ENCODE data around the gene ETV3L.

Gene ETV3L

GRCh38 chr1:157115429-157115838 is 15.8 kb upstream of the ETV3L start:
- DNase-seq (ENCODE audit: low read depth, low spot score), result no peak
- Histone ChIP-seq H3K4me1 (ENCODE audit: insufficient read depth, insufficient read length) (peaks cover 47% of the 10 kb centered on the region), H3K36me3 (ENCODE audit: insufficient read depth, insufficient read length, low read length) (no peaks in the 10 kb centered on the region), H3K9ac (ENCODE audit: insufficient read length, low read depth) (no peak overlapping the region), H3K4me3 (ENCODE audit: insufficient read length, low read depth) (no peak overlapping the region), H3K9me3 (ENCODE audit: insufficient read depth, low read length) (no peaks in the 10 kb centered on the region), H3K27me3 (ENCODE audit: insufficient read depth, insufficient read length) (no peaks in the 10 kb centered on the region)
- no peak for TF ChIP-seq SUZ12 (IDR thresholded peaks at IDR 0.05; ENCODE audit: extremely low read depth, insufficient read depth, insufficient read length)
- TF ChIP-seq YY1 (IDR thresholded peaks at IDR 0.05; ENCODE audit: insufficient read depth, insufficient read length), result no peak
- no peak for TF ChIP-seq ZNF274 (IDR thresholded peaks at IDR 0.05; ENCODE audit: low read depth, low read length)

- no peaks in the 10 kb centered on the region for H3K36me3 ChIP-seq (ENCODE audit: insufficient read depth, insufficient read length, low read length)
- H3K27me3 ChIP-seq (ENCODE audit: insufficient read depth, insufficient read length), result no peaks in the 10 kb centered on the region
- peaks cover 47% of the 10 kb centered on the region for H3K4me1 ChIP-seq (ENCODE audit: insufficient read depth, insufficient read length)
- peak overlapping the region; percentile 18 for H3K9ac ChIP-seq (ENCODE audit: insufficient read length, low read depth)
- TF ChIP-seq ZNF274 (IDR thresholded peaks at IDR 0.05; ENCODE audit: low read depth, low read length) (no peak), SUZ12 (IDR thresholded peaks at IDR 0.05; ENCODE audit: extremely low read depth, insufficient read depth, insufficient read length) (no peak), YY1 (IDR thresholded peaks at IDR 0.05; ENCODE audit: insufficient read depth, insufficient read length) (no peak)
- H3K9me3 ChIP-seq (ENCODE audit: insufficient read depth, low read length), result no peaks in the 10 kb centered on the region
- no peak overlapping the region for H3K4me3 ChIP-seq (ENCODE audit: insufficient read length, low read depth)
- DNase-seq (ENCODE audit: low read depth, low spot score), result no peak
Measured at GRCh38 chr1:157114183-157115121, 14.8 kb upstream of the ETV3L start.

DNA sequence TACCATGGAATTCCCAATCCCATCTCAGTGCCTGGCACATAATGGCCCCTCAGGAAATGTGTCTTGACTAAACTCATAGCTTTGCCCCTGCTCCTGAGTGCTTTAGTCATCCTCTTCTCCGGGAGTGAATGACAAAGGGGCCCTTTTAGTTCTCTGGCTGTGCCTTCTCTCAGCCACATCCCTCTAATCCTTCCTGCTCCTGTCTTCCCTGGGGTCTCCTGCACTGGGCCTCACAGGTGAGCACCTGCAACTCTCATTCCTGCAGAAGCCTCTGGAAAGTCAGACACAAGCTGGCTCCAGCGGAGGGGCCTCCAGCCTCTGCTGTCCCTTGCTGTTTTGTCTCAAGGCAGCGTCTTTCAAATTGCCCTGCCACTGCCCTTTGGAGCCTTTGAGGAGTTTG is 14.0 kb upstream of the ETV3L start:
- Histone ChIP-seq H3K36me3 (ENCODE audit: insufficient read depth, insufficient read length, low read length) (no peaks in the 10 kb centered on the region), H3K9me3 (ENCODE audit: insufficient read depth, low read length) (no peaks in the 10 kb centered on the region), H3K27me3 (ENCODE audit: insufficient read depth, insufficient read length) (peaks cover 2% of the 10 kb centered on the region), H3K4me3 (ENCODE audit: insufficient read length, low read depth) (no peak overlapping the region), H3K9ac (ENCODE audit: insufficient read length, low read depth) (peak overlapping the region; percentile 53), H3K4me1 (ENCODE audit: insufficient read depth, insufficient read length) (peaks cover 47% of the 10 kb centered on the region)
- TF ChIP-seq YY1 (IDR thresholded peaks at IDR 0.05; ENCODE audit: insufficient read depth, insufficient read length) (no peak), ZNF274 (IDR thresholded peaks at IDR 0.05; ENCODE audit: low read depth, low read length) (no peak), SUZ12 (IDR thresholded peaks at IDR 0.05; ENCODE audit: extremely low read depth, insufficient read depth, insufficient read length) (no peak)
- DNase-seq (ENCODE audit: low read depth, low spot score), result peak; percentile 68

- peak overlapping the region; percentile 53 for H3K9ac ChIP-seq (ENCODE audit: insufficient read length, low read depth)
- DNase-seq (ENCODE audit: low read depth, low spot score), result no peak
- no peaks in the 10 kb centered on the region for H3K36me3 ChIP-seq (ENCODE audit: insufficient read depth, insufficient read length, low read length)
- H3K9me3 ChIP-seq (ENCODE audit: insufficient read depth, low read length), result no peaks in the 10 kb centered on the region
- peaks cover 47% of the 10 kb centered on the region for H3K4me1 ChIP-seq (ENCODE audit: insufficient read depth, insufficient read length)
- TF ChIP-seq ZNF274 (IDR thresholded peaks at IDR 0.05; ENCODE audit: low read depth, low read length) (no peak), YY1 (IDR thresholded peaks at IDR 0.05; ENCODE audit: insufficient read depth, insufficient read length) (no peak), SUZ12 (IDR thresholded peaks at IDR 0.05; ENCODE audit: extremely low read depth, insufficient read depth, insufficient read length) (no peak)
- no peak overlapping the region for H3K4me3 ChIP-seq (ENCODE audit: insufficient read length, low read depth)
- peaks cover 2% of the 10 kb centered on the region for H3K27me3 ChIP-seq (ENCODE audit: insufficient read depth, insufficient read length)
Measured at GRCh38 chr1:157113106-157113505, 13.5 kb upstream of the ETV3L start.

DNA sequence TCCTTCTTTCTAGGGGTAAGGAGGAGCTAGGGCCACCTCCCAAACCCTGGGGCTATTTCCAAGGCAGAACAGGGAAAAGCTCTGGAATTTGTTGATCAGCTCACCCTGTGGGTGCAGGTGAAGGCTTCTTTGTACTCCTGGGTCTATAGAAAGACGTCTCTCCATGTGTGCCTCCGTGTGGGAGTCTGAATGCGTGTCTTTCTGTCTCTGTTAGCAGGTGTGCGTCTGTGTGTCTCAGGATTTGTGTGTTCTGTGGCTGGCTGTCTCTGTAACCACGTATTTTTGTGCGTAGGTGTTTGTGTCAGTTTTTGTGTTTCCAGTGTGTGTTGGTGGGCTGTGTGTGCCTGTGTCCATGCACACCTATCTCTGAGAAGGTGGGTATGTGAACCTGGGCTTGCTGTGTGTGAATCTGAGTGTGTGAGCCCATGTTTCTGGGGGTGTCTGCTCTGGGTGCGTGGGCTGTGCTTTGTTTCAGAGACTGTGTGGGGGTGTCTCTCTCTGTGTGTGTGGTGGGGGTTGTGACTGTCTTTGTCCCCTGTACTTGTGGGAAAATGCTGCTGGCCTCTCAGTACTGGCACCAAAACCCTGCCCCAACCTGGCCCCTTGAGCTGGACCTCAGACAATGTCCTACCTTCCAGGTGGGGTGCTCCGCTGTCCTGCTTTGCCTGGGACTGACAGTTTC is 12.7 kb upstream of the ETV3L start:
- Histone ChIP-seq H3K27me3 (ENCODE audit: insufficient read depth, insufficient read length) (peaks cover 2% of the 10 kb centered on the region), H3K9ac (ENCODE audit: insufficient read length, low read depth) (peak overlapping the region; percentile 17), H3K36me3 (ENCODE audit: insufficient read depth, insufficient read length, low read length) (no peaks in the 10 kb centered on the region), H3K4me1 (ENCODE audit: insufficient read depth, insufficient read length) (peaks cover 44% of the 10 kb centered on the region), H3K4me3 (ENCODE audit: insufficient read length, low read depth) (no peak overlapping the region), H3K9me3 (ENCODE audit: insufficient read depth, low read length) (no peaks in the 10 kb centered on the region)
- TF ChIP-seq ZNF274 (IDR thresholded peaks at IDR 0.05; ENCODE audit: low read depth, low read length) (no peak), YY1 (IDR thresholded peaks at IDR 0.05; ENCODE audit: insufficient read depth, insufficient read length) (no peak), SUZ12 (IDR thresholded peaks at IDR 0.05; ENCODE audit: extremely low read depth, insufficient read depth, insufficient read length) (no peak)
- no peak for DNase-seq (ENCODE audit: low read depth, low spot score)

- Histone ChIP-seq H3K27me3 (ENCODE audit: insufficient read depth, insufficient read length) (peaks cover 6% of the 10 kb centered on the region), H3K36me3 (ENCODE audit: insufficient read depth, insufficient read length, low read length) (no peaks in the 10 kb centered on the region), H3K4me1 (ENCODE audit: insufficient read depth, insufficient read length) (peaks cover 44% of the 10 kb centered on the region), H3K4me3 (ENCODE audit: insufficient read length, low read depth) (no peak overlapping the region), H3K9me3 (ENCODE audit: insufficient read depth, low read length) (no peaks in the 10 kb centered on the region), H3K9ac (ENCODE audit: insufficient read length, low read depth) (no peak overlapping the region)
- peak; percentile 70 for DNase-seq (ENCODE audit: low read depth, low spot score)
- TF ChIP-seq YY1 (IDR thresholded peaks at IDR 0.05; ENCODE audit: insufficient read depth, insufficient read length), result no peak
- TF ChIP-seq ZNF274 (IDR thresholded peaks at IDR 0.05; ENCODE audit: low read depth, low read length), result no peak
Measured at GRCh38 chr1:157111396-157112165, 12.0 kb upstream of the ETV3L start.

Measured in NT2/D1 (cell line).